ENCODE measurements around the gene NECAB2.

NECAB2 gene

DNA sequence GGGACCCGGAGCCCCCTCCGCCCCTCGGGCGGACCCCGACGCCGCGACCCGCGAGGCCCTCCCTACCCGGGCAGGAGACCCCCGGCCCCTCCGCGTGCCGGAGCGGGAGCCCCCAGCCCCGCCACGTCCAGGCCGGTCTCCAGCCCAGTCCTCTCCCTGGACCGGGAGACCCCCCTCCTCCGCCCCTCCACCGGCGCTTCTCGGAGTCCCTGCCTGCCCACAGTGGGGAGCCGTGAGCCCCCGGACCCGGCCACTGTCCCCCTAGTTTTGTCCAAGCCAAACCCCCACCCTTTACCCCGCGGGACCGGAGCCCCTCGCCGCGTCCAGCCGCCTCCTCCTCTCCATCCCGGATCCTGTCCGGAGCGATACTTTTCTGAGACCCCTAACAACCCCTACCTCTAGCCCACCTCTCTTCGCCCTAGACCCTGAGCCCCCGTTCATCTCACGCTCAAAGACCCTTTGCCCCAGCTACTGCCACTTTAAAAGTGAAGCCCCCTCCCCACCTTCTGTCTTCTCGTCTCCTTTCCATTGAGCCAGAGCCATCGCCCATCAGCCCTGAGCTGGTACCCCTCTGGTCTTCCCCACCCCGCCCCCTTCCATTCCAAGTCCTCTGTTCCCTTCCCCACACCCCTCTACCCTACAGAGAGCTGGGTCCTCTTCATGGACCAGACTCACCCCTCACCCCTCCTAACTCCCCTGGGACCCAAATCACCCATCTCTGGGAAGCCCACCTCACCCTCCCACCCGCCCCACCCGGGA, 1.0 kb downstream of the NECAB2 start:
- H3K27me3 ChIP-seq (replicated peaks in 2 of 5; ENCODE audit: control insufficient read depth in 4 of 5, insufficient read depth in 5 of 5, low read length in 4 of 5): peaks cover 3 to 69% (median 20%) of the 10 kb centered on the region in 5 experiments
- CTCF ChIA-PET: interaction anchor here (1.1 to 2.0 kb wide), 3 partner anchors 12 to 96 kb away, joined by 4 to 9 read pairs (median 6); no protein-coding TSS in a partner anchor
- no peak for DNase-seq
- POLR2A ChIA-PET: no interaction called here
- no peak overlapping the region for H3K27ac ChIP-seq (ENCODE audit: insufficient read depth in 1 of 2, low read depth in 1 of 2, low read length in 2 of 2, poor library complexity in 1 of 2, severe bottlenecking in 2 of 2)
- WGBS (ENCODE audit: insufficient coverage): 9% methylated on average over 42 of the region's 45 CpGs
- H3K36me3 ChIP-seq (ENCODE audit: control insufficient read depth in 4 of 4, insufficient read depth in 4 of 4, low read length in 3 of 4): no peaks in the 10 kb centered on the region
- no peak overlapping the region for H3K4me3 ChIP-seq (ENCODE audit: control insufficient read depth in 1 of 7, extremely low read depth in 1 of 7, insufficient read depth in 4 of 7, low read depth in 2 of 7, low read length in 6 of 7)
- H3K9me3 ChIP-seq (ENCODE audit: control extremely low read depth in 1 of 5, control insufficient read depth in 4 of 5, insufficient read depth in 2 of 5, low read depth in 1 of 5, low read length in 4 of 5): no peaks in the 10 kb centered on the region
- H3K4me1 ChIP-seq (ENCODE audit: control extremely low read depth in 1 of 4, control insufficient read depth in 4 of 4, insufficient read depth in 4 of 4, low read length in 3 of 4): peaks cover 0 to 4% (median 0%) of the 10 kb centered on the region in 4 experiments

DNA sequence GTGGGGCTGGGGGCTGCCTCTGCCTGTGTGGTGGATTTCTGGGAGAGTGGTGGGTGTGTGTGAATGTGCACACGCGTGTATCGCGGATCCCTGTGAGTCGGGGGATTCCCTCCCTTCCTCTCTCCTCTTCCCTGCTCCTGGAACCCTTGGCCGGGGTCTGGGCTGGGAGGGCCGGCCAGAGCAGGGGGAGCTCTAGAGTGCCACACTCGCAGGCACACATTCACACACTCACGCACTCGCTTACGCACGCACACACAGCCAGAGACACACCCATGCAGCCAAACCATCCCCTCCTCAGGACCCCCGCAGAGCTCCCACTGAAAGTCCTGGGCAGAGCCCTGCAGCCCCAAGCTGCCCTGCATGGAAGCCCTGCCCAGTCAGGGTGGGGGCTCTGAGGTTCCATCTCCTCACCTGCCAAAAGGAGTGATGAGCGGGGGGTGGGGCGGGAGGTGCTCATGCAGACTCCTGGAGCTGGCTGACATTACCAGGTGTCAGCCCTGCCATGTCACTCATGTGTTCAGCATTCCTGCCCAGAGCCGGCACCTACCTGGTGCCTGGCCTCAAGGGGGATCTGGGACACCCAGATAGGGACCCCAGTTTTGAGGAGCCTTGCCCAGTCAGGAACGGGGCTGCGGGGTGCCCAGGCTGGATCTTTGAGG, 1.9 kb downstream of the NECAB2 start:
- no peak for DNase-seq
- Histone ChIP-seq H3K36me3 (ENCODE audit: control insufficient read depth in 4 of 4, insufficient read depth in 4 of 4, low read length in 3 of 4) (no peaks in the 10 kb centered on the region), H3K4me1 (ENCODE audit: control extremely low read depth in 1 of 4, control insufficient read depth in 4 of 4, insufficient read depth in 4 of 4, low read length in 3 of 4) (peaks cover 0 to 4% (median 0%) of the 10 kb centered on the region in 4 experiments), H3K4me3 (ENCODE audit: control insufficient read depth in 1 of 7, extremely low read depth in 1 of 7, insufficient read depth in 4 of 7, low read depth in 2 of 7, low read length in 6 of 7) (no peak overlapping the region), H3K27me3 (replicated peaks in 2 of 5; ENCODE audit: control insufficient read depth in 4 of 5, insufficient read depth in 5 of 5, low read length in 4 of 5) (peaks cover 3 to 77% (median 20%) of the 10 kb centered on the region in 5 experiments), H3K9me3 (ENCODE audit: control extremely low read depth in 1 of 5, control insufficient read depth in 4 of 5, insufficient read depth in 2 of 5, low read depth in 1 of 5, low read length in 4 of 5) (no peaks in the 10 kb centered on the region), H3K27ac (ENCODE audit: insufficient read depth in 1 of 2, low read depth in 1 of 2, low read length in 2 of 2, poor library complexity in 1 of 2, severe bottlenecking in 2 of 2) (no peak overlapping the region)
- CTCF ChIA-PET: interaction anchor here (1.1 to 2.0 kb wide), 3 partner anchors 13 to 96 kb away, joined by 4 to 9 read pairs (median 6); no protein-coding TSS in a partner anchor
- WGBS (ENCODE audit: insufficient coverage): 51% methylated on average over 8 of the region's 18 CpGs
- POLR2A ChIA-PET: no interaction called here

DNA sequence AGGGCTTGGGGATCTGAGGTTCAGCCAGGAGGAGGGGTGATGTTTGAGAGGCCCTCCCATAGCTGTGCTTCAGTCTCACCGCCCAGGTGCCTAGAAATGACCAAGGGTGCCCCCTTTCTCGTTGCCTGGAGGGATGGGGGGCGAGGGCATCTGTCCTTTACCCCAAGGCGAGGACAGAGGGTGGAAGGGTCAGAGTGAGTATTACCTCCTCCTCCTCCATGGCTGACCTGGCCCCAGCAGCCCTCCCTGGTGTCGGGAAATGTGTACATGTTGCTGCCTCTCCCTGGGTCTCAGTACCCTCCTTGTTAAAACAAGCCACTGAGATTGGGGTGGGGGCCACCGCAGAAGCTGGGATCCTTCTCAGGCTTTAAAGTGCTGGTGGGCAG, 2.4 kb downstream of the NECAB2 start:
- Histone ChIP-seq H3K27ac (ENCODE audit: insufficient read depth in 1 of 2, low read depth in 1 of 2, low read length in 2 of 2, poor library complexity in 1 of 2, severe bottlenecking in 2 of 2) (no peak overlapping the region), H3K36me3 (ENCODE audit: control insufficient read depth in 4 of 4, insufficient read depth in 4 of 4, low read length in 3 of 4) (no peaks in the 10 kb centered on the region), H3K4me1 (ENCODE audit: control extremely low read depth in 1 of 4, control insufficient read depth in 4 of 4, insufficient read depth in 4 of 4, low read length in 3 of 4) (peaks cover 0 to 4% (median 0%) of the 10 kb centered on the region in 4 experiments), H3K27me3 (replicated peaks in 2 of 5; ENCODE audit: control insufficient read depth in 4 of 5, insufficient read depth in 5 of 5, low read length in 4 of 5) (peaks cover 3 to 82% (median 20%) of the 10 kb centered on the region in 5 experiments), H3K9me3 (ENCODE audit: control extremely low read depth in 1 of 5, control insufficient read depth in 4 of 5, insufficient read depth in 2 of 5, low read depth in 1 of 5, low read length in 4 of 5) (no peaks in the 10 kb centered on the region), H3K4me3 (ENCODE audit: control insufficient read depth in 1 of 7, extremely low read depth in 1 of 7, insufficient read depth in 4 of 7, low read depth in 2 of 7, low read length in 6 of 7) (no peak overlapping the region)
- POLR2A ChIA-PET: no interaction called here
- no peak for DNase-seq
- CTCF ChIA-PET: interaction anchor here (1.0 to 2.0 kb wide), 4 partner anchors 14 to 359 kb away, joined by 3 to 9 read pairs (median 5); no protein-coding TSS in a partner anchor
- 64% methylated on average over 4 of the region's 6 CpGs for WGBS (ENCODE audit: insufficient coverage)

DNA sequence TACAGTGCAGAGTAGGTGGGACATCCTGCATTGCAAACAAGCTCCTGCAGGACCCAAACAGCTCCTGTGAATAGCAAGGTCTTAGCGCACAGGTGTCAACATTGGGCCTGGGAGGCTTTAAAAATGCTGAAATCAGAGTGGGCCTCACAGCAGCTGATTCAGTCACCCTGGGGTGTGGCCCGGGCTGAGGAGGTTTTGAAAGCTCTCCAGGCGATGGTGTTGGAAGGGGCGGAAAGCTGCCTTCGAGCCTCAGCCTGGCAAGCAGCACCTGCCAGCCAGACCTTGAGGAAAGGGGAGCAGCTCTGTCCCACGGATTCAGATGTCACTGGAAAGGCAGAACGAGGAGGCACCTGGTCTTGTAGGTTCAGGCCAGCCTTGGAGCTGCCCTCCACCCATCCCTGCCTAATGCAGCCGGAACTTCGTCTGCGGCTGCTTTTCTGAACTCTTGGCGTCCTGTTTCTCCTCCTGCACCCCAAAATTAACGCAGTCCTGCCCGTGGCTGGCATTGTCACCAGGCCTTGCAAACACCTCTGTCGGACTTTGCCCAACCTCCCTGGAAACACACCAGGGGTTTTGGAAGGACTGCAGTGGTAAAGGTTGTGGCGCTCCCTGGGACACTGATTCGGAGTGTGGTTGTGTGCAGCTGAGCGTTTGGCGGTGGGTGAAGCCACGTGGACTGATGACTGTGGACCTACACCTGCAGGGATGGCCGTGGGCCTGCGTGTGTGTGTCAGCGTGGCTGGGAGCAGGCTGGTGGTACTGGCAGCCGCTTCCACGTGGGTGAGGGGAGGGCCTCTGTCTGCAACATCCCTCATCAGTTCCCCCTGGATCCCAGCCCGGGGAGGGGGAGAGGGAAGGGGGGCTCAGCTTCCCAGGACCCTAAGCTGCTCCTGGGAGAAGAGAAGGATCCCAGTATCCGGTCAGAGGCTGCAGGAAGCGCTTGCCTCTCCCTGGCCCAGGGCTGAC, 3.4 kb downstream of the NECAB2 start:
- H3K27me3 ChIP-seq (replicated peaks in 2 of 5; ENCODE audit: control insufficient read depth in 4 of 5, insufficient read depth in 5 of 5, low read length in 4 of 5): peaks cover 3 to 92% (median 20%) of the 10 kb centered on the region in 5 experiments
- 80% methylated on average over 23 of the region's 27 CpGs for WGBS (ENCODE audit: insufficient coverage)
- H3K4me3 ChIP-seq (ENCODE audit: control insufficient read depth in 1 of 7, extremely low read depth in 1 of 7, insufficient read depth in 4 of 7, low read depth in 2 of 7, low read length in 6 of 7): no peak overlapping the region
- H3K36me3 ChIP-seq (ENCODE audit: control insufficient read depth in 4 of 4, insufficient read depth in 4 of 4, low read length in 3 of 4): no peaks in the 10 kb centered on the region
- H3K27ac ChIP-seq (ENCODE audit: insufficient read depth in 1 of 2, low read depth in 1 of 2, low read length in 2 of 2, poor library complexity in 1 of 2, severe bottlenecking in 2 of 2): no peak overlapping the region
- H3K4me1 ChIP-seq (ENCODE audit: control extremely low read depth in 1 of 4, control insufficient read depth in 4 of 4, insufficient read depth in 4 of 4, low read length in 3 of 4): peaks cover 0 to 4% (median 0%) of the 10 kb centered on the region in 4 experiments
- POLR2A ChIA-PET: no interaction called here
- DNase-seq: no peak
- no peaks in the 10 kb centered on the region for H3K9me3 ChIP-seq (ENCODE audit: control extremely low read depth in 1 of 5, control insufficient read depth in 4 of 5, insufficient read depth in 2 of 5, low read depth in 1 of 5, low read length in 4 of 5)
- CTCF ChIA-PET: interaction anchor here (0.7 to 2.0 kb wide), 4 partner anchors 56 to 358 kb away, joined by 3 to 9 read pairs (median 4); no protein-coding TSS in a partner anchor

DNA sequence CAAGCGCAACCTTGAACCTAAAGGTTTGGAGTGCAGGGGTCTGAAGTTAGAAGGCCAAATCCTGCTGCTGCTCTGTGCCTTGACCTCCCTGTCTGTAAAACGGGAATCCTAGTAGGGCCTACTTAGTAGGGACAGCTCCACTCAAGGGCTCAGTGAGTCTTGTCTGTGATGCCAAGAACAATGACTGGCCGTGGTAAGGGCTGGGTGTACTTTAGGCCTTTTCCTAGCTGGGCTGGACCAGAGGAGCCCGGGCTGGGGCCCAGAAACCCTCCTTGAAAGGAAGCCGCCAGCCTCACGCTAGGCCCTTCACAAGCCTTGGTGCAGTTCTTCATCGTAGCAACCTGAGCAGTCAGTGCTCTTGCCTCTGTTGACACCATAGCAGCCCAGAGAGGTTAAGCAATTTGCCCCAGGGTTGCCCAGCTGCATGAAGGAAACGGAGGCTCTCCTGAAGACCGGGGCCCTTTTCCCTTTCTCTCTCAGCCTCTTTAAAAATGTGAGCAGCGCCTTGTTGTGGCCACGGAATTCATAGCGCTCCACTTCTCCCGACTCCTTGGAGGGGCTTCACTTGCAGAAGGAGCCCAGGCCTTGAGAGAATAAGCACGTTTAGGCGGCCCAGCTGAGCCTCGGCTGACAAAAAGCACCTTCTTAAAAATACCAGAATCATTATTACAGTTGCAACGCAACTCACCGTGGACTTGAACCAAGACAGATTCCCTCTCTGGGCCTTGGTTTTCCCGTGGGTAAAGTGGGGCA, 4.4 kb downstream of the NECAB2 start:
- H3K4me3 ChIP-seq (ENCODE audit: control insufficient read depth in 1 of 7, extremely low read depth in 1 of 7, insufficient read depth in 4 of 7, low read depth in 2 of 7, low read length in 6 of 7): no peak overlapping the region
- H3K4me1 ChIP-seq (ENCODE audit: control extremely low read depth in 1 of 4, control insufficient read depth in 4 of 4, insufficient read depth in 4 of 4, low read length in 3 of 4): peaks cover 0 to 4% (median 0%) of the 10 kb centered on the region in 4 experiments
- DNase-seq: no peak
- CTCF ChIA-PET: no interaction called here
- H3K27me3 ChIP-seq (replicated peaks in 2 of 5; ENCODE audit: control insufficient read depth in 4 of 5, insufficient read depth in 5 of 5, low read length in 4 of 5): peaks cover 3 to 94% (median 20%) of the 10 kb centered on the region in 5 experiments
- WGBS (ENCODE audit: insufficient coverage): 92% methylated on average over 18 of the region's 19 CpGs
- no peaks in the 10 kb centered on the region for H3K36me3 ChIP-seq (ENCODE audit: control insufficient read depth in 4 of 4, insufficient read depth in 4 of 4, low read length in 3 of 4)
- POLR2A ChIA-PET: no interaction called here
- peaks cover 0 to 2% (median 0%) of the 10 kb centered on the region in 5 experiments for H3K9me3 ChIP-seq (ENCODE audit: control extremely low read depth in 1 of 5, control insufficient read depth in 4 of 5, insufficient read depth in 2 of 5, low read depth in 1 of 5, low read length in 4 of 5)
- no peak overlapping the region for H3K27ac ChIP-seq (ENCODE audit: insufficient read depth in 1 of 2, low read depth in 1 of 2, low read length in 2 of 2, poor library complexity in 1 of 2, severe bottlenecking in 2 of 2)

DNA sequence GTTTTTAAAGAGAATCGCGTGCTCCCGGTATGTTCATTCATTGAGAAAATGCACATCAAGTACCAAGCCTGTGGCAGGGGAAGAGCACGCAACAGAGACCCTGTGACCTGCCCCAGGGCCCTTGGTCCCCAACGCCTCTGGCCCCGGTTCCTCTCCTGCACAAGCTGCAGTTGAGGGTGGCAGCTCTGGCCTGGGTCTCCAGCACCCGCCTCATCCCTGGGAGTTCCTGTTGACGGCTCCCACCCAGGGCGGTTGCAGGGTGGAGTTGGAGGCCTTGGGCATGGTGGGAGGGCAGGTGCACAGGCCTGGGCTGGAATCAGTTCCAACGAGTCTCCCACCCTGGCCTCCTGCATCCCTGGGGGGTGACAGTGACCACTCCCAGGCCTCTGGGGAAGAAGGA, 5.0 kb downstream of the NECAB2 start:
- Histone ChIP-seq H3K9me3 (ENCODE audit: control extremely low read depth in 1 of 5, control insufficient read depth in 4 of 5, insufficient read depth in 2 of 5, low read depth in 1 of 5, low read length in 4 of 5) (peaks cover 0 to 8% (median 6%) of the 10 kb centered on the region in 5 experiments), H3K4me1 (ENCODE audit: control extremely low read depth in 1 of 4, control insufficient read depth in 4 of 4, insufficient read depth in 4 of 4, low read length in 3 of 4) (peaks cover 0 to 4% (median 0%) of the 10 kb centered on the region in 4 experiments), H3K27ac (ENCODE audit: insufficient read depth in 1 of 2, low read depth in 1 of 2, low read length in 2 of 2, poor library complexity in 1 of 2, severe bottlenecking in 2 of 2) (no peak overlapping the region), H3K4me3 (ENCODE audit: control insufficient read depth in 1 of 7, extremely low read depth in 1 of 7, insufficient read depth in 4 of 7, low read depth in 2 of 7, low read length in 6 of 7) (no peak overlapping the region), H3K27me3 (replicated peaks in 2 of 5; ENCODE audit: control insufficient read depth in 4 of 5, insufficient read depth in 5 of 5, low read length in 4 of 5) (peaks cover 3 to 94% (median 22%) of the 10 kb centered on the region in 5 experiments), H3K36me3 (ENCODE audit: control insufficient read depth in 4 of 4, insufficient read depth in 4 of 4, low read length in 3 of 4) (no peaks in the 10 kb centered on the region)
- 99% methylated on average over 6 of the region's 10 CpGs for WGBS (ENCODE audit: insufficient coverage)
- POLR2A ChIA-PET: no interaction called here
- DNase-seq: no peak
- CTCF ChIA-PET: no interaction called here
